GM21423 (cell line): ENCODE results near the gene BBOX1.
"Not testable (repeated sequence)": the region's sequence is repeated elsewhere in the genome, so short reads cannot be mapped to it uniquely, and the experiment has no call there.

Experiments
- ATAC-seq: cut with Tn5 transposase; IDR thresholded peaks from one replicate; pipeline ENCODE4 v1.9.1; 2021; ENCODE audit warnings: mild to moderate bottlenecking, moderate library complexity; ENCODE audit not compliant: unreplicated experiment

Gene BBOX1

DNA sequence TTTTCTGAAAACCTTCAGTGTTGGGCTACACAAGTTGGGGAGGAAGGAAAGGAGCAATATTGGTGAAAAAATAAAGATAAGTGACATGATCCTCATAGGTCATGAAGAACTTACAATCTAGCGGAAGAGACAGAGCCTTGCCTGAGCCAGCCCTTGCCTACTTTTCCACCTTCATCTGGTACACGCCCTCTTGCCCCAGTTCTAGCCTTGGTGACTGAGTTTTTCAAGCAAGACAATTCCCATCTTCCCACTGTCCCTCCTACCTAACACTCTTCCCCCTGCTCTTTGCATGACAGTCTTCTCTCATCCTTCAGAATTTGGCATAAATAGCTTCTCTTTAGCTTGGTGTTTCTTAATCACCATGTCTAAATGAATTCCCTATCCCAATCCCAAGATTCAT is 42.6 kb downstream of the BBOX1 start:
- ATAC-seq = no peak

DNA sequence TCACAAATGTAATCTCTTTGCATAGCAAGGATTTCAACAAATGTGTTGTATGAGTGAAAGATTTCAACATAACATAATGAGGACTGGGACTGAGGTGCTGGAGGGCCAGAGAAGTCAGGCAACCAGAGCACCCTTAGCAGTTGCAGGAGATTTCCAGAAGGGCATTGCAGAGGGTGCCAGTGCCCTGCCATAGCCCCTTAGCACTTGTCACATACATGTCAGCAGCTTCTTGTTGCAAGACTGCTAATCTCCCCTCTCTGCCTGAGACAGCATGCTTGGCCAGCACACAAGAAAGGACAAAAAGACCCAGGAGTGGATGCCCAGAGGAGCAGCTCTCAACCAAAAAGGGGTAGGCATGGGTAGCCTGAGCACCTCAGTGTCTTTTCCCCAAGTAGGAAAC is 43.2 kb downstream of the BBOX1 start:
- ATAC-seq = no peak

DNA sequence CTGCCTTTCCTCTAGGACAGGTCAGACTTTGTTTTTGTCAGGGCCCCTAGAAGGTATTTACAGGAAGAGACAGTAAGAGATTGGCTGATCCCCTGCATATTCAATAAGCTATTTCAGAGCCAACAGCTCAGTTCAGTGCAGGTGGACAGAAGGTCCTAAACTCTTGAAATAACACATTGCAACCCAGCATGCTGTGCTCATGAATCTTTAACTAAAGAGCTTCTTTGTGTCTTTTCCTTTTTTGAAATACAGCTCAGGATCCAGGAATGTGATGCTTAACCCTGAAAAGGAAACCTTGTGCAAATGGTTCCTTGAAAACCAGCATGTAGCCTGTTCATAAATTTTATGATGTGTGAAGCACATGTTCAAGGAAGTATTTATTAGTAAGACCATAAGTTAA is 43.9 kb downstream of the BBOX1 start:
- no peak for ATAC-seq

DNA sequence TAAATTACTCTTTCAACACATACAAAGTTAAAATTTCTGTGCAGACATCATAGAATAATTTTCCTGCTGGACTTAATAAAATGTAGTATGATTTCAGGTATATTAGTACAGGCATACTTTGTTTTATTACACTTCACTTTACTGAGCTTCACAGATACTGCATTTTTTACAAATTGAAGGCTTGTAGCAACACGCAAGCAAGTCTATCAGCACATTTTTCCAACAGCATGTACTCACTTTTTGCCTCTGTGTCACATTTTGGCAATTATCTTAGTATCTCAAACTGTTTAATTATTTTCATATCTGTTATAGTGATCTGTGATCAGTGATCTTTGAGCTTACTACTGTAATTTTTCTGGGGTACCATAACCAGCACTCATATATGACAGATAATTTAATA is 44.5 kb downstream of the BBOX1 start:
- no peak for ATAC-seq

DNA sequence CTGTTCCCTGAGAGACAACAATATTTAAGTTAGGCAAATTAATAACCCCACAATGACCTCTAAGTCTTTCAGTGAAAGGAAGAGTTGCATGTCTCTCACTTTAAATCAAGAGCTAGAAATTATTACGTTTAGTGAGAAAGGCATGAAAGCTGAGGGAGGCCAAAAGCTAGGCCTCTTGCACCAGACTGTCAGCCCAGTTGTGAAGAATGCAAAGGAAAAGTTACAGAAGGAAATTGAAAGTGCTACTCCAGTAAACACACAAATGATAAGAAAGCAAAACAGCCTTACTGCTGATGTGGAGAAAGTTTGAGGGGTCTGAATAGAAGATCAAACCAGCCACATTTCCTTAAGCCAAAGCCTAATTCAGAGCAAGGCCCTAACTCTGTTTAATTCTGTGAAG is 45.0 kb downstream of the BBOX1 start:
- no peak for ATAC-seq

DNA sequence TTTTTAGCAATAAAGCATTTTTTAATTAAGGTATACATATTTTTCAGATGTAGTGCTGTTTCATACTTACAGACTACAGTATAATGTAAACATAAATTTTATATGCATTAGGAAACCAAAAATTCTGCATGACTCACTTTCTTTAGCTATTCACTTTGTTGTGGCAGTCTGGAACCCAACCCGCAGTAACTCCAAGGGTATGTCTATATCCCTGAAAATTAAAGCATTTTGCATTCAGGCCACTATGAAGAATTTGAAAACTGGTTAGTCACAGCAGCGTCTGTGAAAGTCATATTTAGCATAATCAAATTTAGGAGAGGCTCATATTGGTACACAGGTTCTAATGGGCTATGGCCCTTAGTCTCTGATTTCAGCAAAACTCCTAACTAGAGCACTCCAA is 46.8 kb downstream of the BBOX1 start:
- no peak for ATAC-seq

DNA sequence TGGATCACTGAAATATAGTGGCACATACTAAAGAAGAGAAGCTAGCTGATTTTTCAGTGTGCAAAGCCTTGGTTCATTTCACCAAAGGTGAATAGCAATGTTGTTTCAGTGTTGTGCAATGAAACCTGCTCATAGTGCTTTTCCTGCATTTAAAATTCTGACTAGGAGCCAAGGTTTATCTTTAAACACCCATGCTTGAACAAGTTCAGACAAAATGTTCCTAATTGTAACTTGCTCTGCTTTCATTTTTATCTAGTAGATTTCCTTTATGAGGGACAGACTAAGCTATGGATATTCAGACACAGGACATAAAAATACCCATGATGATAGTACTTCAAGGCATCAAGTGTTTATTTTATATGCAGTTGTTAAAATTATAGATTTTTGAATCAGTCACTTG is 47.7 kb downstream of the BBOX1 start:
- ATAC-seq = no peak

DNA sequence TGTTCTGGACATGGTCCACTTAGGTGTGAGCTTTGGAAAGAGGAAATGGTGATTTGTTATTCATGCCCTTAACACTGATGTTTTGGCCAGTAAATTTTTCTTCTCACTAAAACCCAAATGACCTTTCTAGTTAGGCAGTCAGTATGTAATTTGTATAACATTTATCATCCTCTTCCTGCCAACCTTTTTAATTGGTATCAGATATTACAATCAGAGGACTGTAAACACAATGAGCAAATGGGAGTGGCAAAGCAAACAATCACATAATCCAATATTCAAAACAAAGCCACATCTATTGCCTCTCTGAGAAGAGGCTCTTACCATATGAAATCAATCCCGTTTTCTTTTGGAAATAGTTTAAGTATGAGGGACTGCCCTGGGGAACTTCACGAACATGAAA is 49.1 kb downstream of the BBOX1 start:
- no peak for ATAC-seq

DNA sequence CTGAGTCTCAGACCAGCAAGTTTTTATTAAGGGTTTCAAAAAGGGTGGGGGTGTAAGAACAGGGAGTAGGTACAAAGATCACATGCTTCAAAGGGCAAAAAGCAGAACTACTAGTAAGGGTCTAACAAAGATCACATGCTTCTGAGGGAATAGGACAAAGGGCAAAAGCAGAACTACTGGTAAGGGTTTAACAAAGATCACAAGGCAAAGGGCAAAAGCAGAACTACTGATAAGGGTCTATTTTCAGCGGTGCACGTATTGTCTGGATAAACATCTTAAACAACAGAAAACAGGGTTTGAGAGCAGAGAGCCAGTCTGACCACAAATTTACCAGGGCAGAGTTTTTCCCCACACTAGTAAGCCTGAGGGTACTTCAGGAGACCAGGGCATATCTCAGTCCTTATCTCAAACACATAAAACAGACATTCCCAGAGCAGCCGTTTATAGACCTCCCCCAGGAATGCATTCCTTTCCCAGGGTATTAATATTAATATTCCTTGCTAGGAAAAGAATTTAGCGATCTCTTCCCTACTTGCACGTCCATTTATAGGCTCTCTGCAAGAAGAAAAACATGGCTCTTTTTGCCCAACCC is 49.8 kb downstream of the BBOX1 start:
- not testable (repeated sequence) for ATAC-seq

DNA sequence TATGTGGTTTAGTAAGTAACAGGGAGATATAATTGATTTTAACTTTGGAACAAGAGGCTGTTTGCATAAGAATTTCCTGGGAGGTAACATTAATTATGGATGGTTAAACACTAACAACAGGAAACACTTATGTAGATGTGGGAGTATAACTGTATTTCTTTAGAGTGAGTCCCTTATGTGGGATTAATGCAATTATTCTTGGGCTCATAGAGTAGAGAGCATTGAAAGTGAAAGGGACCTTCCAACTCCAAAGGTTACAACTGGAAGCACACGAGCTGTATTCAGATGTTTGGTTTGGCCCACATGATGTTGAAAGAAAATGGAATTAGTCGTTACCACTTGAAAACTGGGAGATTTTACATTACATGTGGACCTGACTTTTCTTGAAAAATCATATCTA is 53.5 kb downstream of the BBOX1 start:
- no peak for ATAC-seq

DNA sequence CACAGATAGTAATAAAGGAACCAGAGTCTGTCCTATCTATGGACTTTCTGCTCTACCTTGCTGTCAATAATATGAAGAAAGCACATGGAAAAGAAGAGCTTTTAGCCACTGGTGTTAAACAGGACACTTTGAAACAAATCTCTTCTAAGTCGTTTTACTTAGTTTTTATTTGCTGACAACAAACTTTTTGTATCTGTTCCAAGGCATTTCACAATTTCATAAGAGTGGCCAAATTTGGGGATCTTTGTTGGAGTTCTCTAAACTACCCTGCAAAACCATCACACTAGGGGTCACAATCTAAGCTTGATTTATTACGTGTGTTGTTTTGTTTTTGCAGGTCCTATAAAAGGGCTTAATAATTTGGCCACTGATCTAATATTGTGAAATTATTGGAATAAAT is 54.4 kb downstream of the BBOX1 start:
- ATAC-seq = no peak

DNA sequence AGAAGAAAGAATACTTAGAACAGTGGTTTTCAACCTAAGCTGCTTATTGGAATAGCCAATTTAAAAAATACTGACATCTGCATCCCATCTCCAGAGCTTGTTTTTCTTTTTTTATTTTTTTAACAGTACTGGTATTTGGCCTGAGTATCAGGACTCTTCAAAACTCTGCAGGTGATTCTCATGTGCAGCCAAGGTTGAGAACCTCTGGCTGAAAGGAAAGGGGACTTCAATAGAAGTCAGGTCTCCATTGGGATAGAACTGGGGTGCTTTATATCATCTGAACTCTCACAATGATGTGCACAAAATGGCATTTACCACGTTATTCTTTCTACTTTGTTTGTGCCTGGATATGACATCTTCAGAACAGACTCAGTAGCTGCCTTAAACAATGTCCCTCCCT is 55.3 kb downstream of the BBOX1 start:
- no peak for ATAC-seq

DNA sequence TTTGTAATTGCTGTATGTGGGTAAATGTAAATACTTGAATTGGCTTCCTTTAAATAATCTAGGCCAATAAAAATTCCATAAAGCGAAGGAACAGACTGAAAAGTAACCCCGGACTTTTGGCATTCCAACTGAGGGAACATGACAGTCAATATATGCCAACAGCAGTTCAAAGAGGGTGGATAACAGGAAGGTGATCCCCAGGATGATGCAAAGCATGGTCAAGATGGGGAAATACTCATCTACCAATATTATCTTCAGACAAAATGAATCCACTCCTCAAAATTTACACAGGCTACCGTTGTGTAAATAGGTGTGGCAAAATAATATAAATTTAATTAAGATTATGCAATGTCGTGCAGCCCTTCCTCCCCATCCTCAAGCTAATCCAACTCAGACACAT is 56.9 kb downstream of the BBOX1 start:
- ATAC-seq = no peak

DNA sequence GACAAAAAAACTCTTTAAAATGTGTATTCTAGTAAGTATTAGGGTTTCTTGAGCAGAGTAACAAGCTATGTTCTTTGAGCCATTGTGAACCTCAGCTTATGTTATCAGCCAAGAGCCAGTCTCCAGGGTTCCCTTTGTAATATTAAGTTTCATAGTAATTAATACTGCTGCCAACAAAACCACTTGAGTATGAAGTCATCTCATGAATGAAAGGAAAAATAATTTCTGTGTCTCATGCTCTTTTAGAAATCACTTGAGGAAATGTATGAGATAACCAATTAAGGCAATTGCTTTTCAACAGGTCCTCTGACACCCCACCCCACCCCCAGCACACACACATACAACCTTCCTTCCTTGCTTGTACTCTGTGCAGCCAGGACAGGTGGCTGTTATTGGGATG is 59.9 kb downstream of the BBOX1 start:
- no peak for ATAC-seq

DNA sequence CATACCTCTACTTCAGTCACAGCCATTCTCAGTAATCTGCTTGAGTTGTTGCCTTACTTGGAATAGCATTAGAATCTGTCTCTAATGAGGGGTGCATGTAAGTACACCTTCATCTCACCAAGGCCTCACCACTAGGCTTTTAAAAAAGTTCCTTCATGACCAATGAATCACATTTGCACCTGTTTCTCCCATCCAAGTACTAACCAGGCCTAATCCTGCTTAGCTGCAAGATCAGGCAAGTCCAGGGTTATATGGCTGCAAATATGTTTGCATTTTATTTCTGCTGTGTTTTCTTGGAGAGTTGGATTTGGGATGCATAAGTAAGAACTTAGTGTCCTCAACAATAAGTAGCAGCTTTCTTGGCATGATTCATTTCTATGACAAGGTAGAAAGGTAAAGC is 66.9 kb downstream of the BBOX1 start:
- ATAC-seq = no peak

DNA sequence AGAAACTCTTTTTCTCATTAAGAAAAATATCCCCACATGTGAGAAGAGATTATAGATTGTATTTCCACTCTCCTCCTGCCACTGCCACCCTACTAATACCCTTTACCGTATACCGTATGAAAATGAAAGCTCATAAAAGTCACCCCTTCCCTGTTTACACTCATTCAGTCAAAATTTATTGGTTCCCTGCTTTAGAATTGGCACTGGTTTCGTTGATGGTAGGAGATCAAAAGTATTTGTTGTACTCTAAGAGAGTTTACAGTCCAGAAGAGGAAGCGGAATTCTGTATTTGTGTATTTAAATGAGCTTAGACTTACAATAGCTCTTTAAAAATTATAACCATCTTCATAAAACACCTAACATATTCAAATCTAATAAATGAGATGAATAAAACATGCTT is 68.2 kb downstream of the BBOX1 start:
- ATAC-seq = no peak

DNA sequence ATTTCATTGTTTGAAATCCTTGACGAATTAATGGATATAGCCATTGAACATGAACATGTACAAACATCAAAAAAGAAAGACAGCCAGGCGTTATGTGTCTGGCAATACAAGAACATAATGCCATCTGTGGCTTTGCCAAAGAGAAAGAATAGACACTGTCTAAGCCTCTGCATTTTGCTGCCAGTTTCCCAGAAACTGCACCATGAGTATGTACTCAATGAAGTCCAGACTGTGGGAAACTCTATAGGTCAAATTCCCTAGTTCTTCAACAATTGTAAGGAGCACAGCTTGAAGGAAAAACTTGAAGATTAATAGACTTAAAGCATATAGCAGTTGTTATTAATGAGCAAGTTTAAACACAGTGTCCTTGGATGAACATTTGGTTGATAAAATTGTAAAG is 71.3 kb downstream of the BBOX1 start:
- ATAC-seq = no peak

DNA sequence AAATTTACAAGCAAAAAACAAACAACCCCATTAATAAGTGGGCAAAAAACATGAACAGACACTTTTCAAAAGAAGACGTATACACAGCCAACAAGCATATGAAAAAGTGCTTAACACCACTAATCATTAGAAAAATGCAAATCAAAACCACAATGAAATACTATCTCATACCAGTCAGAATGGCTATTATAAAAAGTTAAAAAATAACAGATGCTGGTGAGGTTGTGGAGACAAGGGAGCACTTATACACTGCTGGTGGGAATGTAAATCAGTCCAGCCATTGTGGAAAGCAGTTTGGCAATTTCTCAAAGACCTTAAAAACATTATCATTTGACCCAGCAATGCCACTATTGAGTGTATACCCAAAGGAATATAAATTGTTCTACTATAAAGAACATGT is 72.3 kb downstream of the BBOX1 start:
- ATAC-seq = no peak

DNA sequence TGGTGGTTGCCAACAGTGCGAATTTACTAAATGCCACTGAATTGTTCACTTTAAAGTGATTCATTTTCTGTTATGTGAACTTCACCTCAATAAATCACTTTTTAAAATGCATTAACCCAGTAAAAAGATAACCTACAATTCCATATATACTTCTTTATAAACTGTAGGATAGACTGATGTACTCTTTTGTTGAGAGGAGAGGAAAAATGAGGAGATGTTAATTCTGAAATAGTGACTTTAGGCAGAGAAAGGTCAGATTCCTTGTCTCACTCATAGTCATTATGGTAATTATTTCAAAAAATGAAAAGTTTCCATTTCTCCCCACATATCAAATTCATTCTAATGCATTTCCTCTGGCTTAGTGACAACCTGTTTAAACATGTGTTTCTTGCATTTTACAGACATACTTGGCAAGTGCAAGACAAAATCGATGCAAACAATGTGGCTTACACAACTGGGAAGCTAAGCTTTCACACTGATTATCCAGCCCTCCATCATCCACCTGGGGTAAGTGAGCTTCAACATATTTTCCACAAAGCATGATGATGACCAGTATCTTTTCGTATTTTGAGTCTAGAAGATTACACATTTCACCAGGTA is 74.5 kb downstream of the BBOX1 start:
- ATAC-seq = no peak

DNA sequence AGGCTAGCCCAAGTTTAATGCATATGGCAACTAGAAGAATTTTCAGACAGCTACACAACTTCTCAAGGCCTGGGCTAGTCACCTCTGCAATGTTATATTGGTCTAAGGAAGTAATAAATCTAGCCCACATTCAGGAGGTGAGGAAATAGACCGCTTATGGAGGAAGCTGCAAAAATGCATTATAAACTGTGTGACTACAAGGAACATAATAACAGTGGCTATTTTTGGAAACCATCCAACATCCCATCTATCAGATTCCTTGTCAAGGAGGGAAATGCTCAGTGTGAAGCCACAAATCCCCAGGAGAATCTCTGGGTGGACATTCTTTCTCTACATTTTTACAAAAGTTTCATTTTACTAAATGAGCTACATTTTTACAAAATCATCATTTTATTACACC is 76.1 kb downstream of the BBOX1 start:
- ATAC-seq = no peak

DNA sequence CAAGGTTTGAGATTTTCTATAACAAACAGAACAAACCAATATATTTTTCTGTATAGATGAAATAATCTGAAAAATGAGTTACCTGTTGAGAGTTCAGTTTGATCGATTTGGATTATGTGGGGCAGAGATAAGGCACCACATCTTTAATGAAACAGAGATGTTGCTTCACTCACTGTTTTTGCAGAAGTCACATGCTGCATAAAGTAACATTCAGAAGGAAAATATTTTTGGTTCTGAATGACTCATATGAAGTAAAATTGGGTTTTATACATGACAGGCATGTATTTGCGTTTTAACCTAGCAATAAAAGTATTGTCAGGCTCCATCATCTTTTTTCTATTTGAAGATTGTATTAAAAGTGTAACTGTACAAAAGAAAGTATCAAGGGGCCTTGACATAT is 77.8 kb downstream of the BBOX1 start:
- ATAC-seq = no peak

DNA sequence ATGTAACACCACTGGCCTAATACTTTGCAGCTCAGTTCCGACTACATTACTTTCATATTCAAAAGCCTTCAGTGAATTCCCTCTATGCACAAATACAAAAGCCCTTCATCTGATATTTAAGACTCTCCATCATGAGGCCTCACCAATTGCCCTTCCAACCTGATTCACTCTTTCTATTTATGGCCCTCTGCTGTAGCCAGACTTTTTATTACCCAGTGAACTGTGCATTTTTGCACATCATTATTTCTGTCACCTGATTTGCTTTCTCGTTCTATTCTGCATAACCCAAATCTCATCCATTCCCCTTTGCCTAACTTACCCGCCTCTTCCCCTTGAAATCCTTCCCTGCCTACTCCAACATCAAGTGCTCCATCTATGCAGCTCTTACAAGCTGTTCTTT is 78.3 kb downstream of the BBOX1 start:
- ATAC-seq = no peak

DNA sequence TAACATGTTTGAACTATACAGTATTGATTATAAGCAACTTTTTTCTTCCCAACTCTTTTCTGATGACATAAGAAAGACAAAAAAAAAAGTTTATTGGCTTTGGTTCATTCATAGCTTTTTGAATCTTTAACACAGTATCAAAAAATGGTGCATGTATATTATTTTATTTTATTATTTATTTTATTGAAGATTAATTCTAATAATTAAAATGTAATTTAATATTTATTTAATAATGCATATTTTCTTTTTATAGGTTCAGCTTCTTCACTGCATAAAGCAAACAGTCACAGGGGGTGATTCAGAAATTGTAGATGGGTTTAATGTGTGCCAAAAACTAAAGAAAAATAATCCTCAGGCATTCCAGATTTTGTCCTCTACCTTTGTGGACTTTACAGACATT is 78.8 kb downstream of the BBOX1 start:
- ATAC-seq = no peak
